Skeletal muscle tissue (tissue), 4 donors: ENCODE data around the gene PUDP. TPM values are rescaled to one million over a fixed set of nuclear protein-coding genes. Genes with fewer than 3 reads are reported as not detected.
"Not testable (repeated sequence)": the region's sequence is repeated elsewhere in the genome, so short reads cannot be mapped to it uniquely, and the experiment has no call there.

Experiments used
- H3K27ac ChIP-seq: one replicate; pipeline ENCODE4 v1.7.0; 2013; ENCODE audit warnings: mild to moderate bottlenecking, low read depth, low read length, inconsistent platforms
- H3K27me3 ChIP-seq, 3 donors: one replicate each; pipeline ENCODE4 v1.7.0; 2013; ENCODE audit warnings: low read length in 3 of 3; ENCODE audit not compliant: control insufficient read depth in 3 of 3, insufficient read depth in 3 of 3
- H3K36me3 ChIP-seq, 3 donors: one replicate each; pipeline ENCODE4 v1.7.0; 2013; ENCODE audit warnings: low read length in 3 of 3; ENCODE audit not compliant: control insufficient read depth in 3 of 3, insufficient read depth in 3 of 3
- H3K4me1 ChIP-seq, 3 donors: one replicate each; pipeline ENCODE4 v1.7.0; 2013; ENCODE audit warnings: low read length in 3 of 3, mild to moderate bottlenecking in 3 of 3; ENCODE audit not compliant: control insufficient read depth in 3 of 3, insufficient read depth in 3 of 3
- H3K4me3 ChIP-seq, 3 donors: one replicate each; pipeline ENCODE4 v1.7.0; 2013; ENCODE audit warnings: low read length in 3 of 3
- H3K9ac ChIP-seq, 3 donors: one replicate each; pipeline ENCODE4 v1.7.0; 2013; ENCODE audit warnings: low read length in 3 of 3, mild to moderate bottlenecking in 3 of 3, moderate library complexity in 2 of 3, low read depth in 1 of 3
- H3K9me3 ChIP-seq, 3 donors: one replicate each; pipeline ENCODE4 v1.7.0; 2013; ENCODE audit warnings: low read length in 3 of 3; ENCODE audit not compliant: control insufficient read depth in 3 of 3
- total RNA-seq: library from RNA; depleted of rRNA; stranded (reverse); fragments of >200 nt; gene quantifications from one replicate; pipeline ENCODE4 v1.2.3, GENCODE V29; 2014
- donor health status: Osteomylitis.

The PUDP gene
- total RNA-seq, 1 donor from 2014 or later = 15.1 TPM

- Histone ChIP-seq H3K9ac (no peak overlapping the region), H3K4me3 (no peak overlapping the region), H3K4me1 (peaks cover 0 to 17% (median 0%) of the 10 kb centered on the region in 3 donors), H3K36me3 (peaks cover 0 to 12% (median 0%) of the 10 kb centered on the region in 3 donors), H3K9me3 (no peaks in the 10 kb centered on the region), H3K27ac (no peak overlapping the region), H3K27me3 (no peaks in the 10 kb centered on the region)
These were observed 95.4 kb downstream of the PUDP start for GRCh38 chrX:7052541-7052940.

GRCh38 chrX:7050271-7050670 is 97.7 kb downstream of the PUDP start:
- Histone ChIP-seq H3K9ac (no peak overlapping the region), H3K4me3 (no peak overlapping the region), H3K27me3 (no peaks in the 10 kb centered on the region), H3K27ac (no peak overlapping the region), H3K9me3 (no peaks in the 10 kb centered on the region), H3K4me1 (peaks cover 0 to 13% (median 0%) of the 10 kb centered on the region in 3 donors), H3K36me3 (peaks cover 0 to 10% (median 0%) of the 10 kb centered on the region in 3 donors)

- Histone ChIP-seq H3K27me3 (no peaks in the 10 kb centered on the region), H3K4me1 (no peaks in the 10 kb centered on the region), H3K9ac (no peak overlapping the region), H3K4me3 (no peak overlapping the region), H3K27ac (no peak overlapping the region), H3K9me3 (no peaks in the 10 kb centered on the region), H3K36me3 (peaks cover 0 to 10% (median 0%) of the 10 kb centered on the region in 3 donors)
These were observed 100.0 kb downstream of the PUDP start for GRCh38 chrX:7047951-7048350.

- Histone ChIP-seq H3K4me1 (no peaks in the 10 kb centered on the region), H3K9ac (no peak overlapping the region), H3K36me3 (peaks cover 0 to 10% (median 0%) of the 10 kb centered on the region in 3 donors)
These were observed 102.6 kb downstream of the PUDP start for GRCh38 chrX:7045238-7045955.

GRCh38 chrX:7043796-7044433 is 104.0 kb downstream of the PUDP start:
- not testable (repeated sequence) for H3K9ac ChIP-seq, H3K4me3 ChIP-seq, H3K4me1 ChIP-seq, H3K27ac ChIP-seq, H3K9me3 ChIP-seq, H3K27me3 ChIP-seq, H3K36me3 ChIP-seq

More at GRCh38 chrX:7045238-7045955, 102.6 kb downstream of the PUDP start:
- Histone ChIP-seq H3K9me3 (no peaks in the 10 kb centered on the region), H3K27me3 (no peaks in the 10 kb centered on the region), H3K4me3 (no peak overlapping the region), H3K27ac (no peak overlapping the region)

GRCh38 chrX:7028246-7028645 is 119.7 kb downstream of the PUDP start:
- Histone ChIP-seq H3K27ac (no peak overlapping the region), H3K9ac (no peak overlapping the region), H3K27me3 (no peaks in the 10 kb centered on the region), H3K4me3 (no peak overlapping the region), H3K4me1 (no peaks in the 10 kb centered on the region), H3K9me3 (no peaks in the 10 kb centered on the region), H3K36me3 (no peaks in the 10 kb centered on the region)

GRCh38 chrX:7027071-7027470 is 120.9 kb downstream of the PUDP start:
- H3K27ac ChIP-seq = no peak overlapping the region
- H3K4me3 ChIP-seq = no peak overlapping the region
- no peaks in the 10 kb centered on the region for H3K27me3 ChIP-seq
- H3K36me3 ChIP-seq = no peaks in the 10 kb centered on the region
- H3K9ac ChIP-seq = no peak overlapping the region
- no peaks in the 10 kb centered on the region for H3K4me1 ChIP-seq
- no peaks in the 10 kb centered on the region for H3K9me3 ChIP-seq

GRCh38 chrX:7026365-7026764 is 121.6 kb downstream of the PUDP start:
- not testable (repeated sequence) for H3K4me1 ChIP-seq, H3K9ac ChIP-seq, H3K36me3 ChIP-seq, H3K4me3 ChIP-seq, H3K27ac ChIP-seq, H3K27me3 ChIP-seq, H3K9me3 ChIP-seq

GRCh38 chrX:7025471-7025870 is 122.5 kb downstream of the PUDP start:
- no peaks in the 10 kb centered on the region for H3K4me1 ChIP-seq
- no peaks in the 10 kb centered on the region for H3K36me3 ChIP-seq
- H3K4me3 ChIP-seq = no peak overlapping the region
- no peak overlapping the region for H3K9ac ChIP-seq
- no peaks in the 10 kb centered on the region for H3K9me3 ChIP-seq
- no peak overlapping the region for H3K27ac ChIP-seq
- H3K27me3 ChIP-seq = no peaks in the 10 kb centered on the region

GRCh38 chrX:7024850-7025249 is 123.1 kb downstream of the PUDP start:
- Histone ChIP-seq H3K27me3 (no peaks in the 10 kb centered on the region), H3K9ac (no peak overlapping the region), H3K4me1 (no peaks in the 10 kb centered on the region), H3K9me3 (no peaks in the 10 kb centered on the region), H3K4me3 (no peak overlapping the region), H3K27ac (no peak overlapping the region), H3K36me3 (no peaks in the 10 kb centered on the region)
